K562 (cell line): ENCODE data around the gene STK24. TPM values are rescaled to one million over a fixed set of nuclear protein-coding genes. Genes with fewer than 3 reads are reported as not detected.

ENCODE experiments used
- ATAC-seq: fragments of 200-7000 bp; cut with Tn5 transposase; 3 replicates; pipeline ENCODE4 v1.9.1; 2020; ENCODE audit warnings: moderate library complexity
- BruUV-seq: library from RNA; stranded (reverse); fragments of 400-500 nt; replicated peaks from 2 replicates; lab custom pipeline; 2021; lab: Mats Ljungman, UMichigan
- CTCF ChIA-PET: fragments of 300-600 bp; formaldehyde crosslinking; extraction: SDS; loops from one replicate; lab custom pipeline; 2021; ENCODE audit warnings: low intra/inter-chr PET ratio; lab: Yijun Ruan, JAX
- POLR2A ChIA-PET: fragments of 300-600, 350-650 bp; sonication (Branson Sonifier 250); formaldehyde crosslinking; extraction: SDS; loops from one replicate; lab custom pipeline; 2021; ENCODE audit warnings: antibody characterized with exemption, inconsistent platforms; lab: Yijun Ruan, JAX
- DNase-seq, 4 experiments: peaks; one replicate each; pipeline versions ENCODE4 v3.0.0 to v3.0.0-alpha.2; 2011 to 2018; ENCODE audit warnings: low spot score in 3 of 4, mixed read lengths in 3 of 4; ENCODE audit errors: extremely low read depth in 1 of 4
- FAIRE-seq: peaks from 2 replicates; lab custom pipeline; 2011; peaks lifted over from hg19 to GRCh38; lab: Jason Lieb, UNC
- H2AFZ ChIP-seq: 2 replicates; pipeline ENCODE4 v1.6.0; 2011; ENCODE audit warnings: low read depth, low read length, control low read depth, inconsistent platforms
- H3K27ac ChIP-seq: fragments of 200-600 bp; 3 replicates; pipeline ENCODE4 v1.8.0; 2011; ENCODE audit warnings: low read depth, mild to moderate bottlenecking, control low read depth, inconsistent platforms, low read length, moderate library complexity, mixed read lengths; ENCODE audit errors: extremely low read depth
- H3K27me3 ChIP-seq, 2 experiments: fragments of 300-600 bp in 1 of 2; 2 replicates in 1 of 2; 3 replicates in 1 of 2; pipeline versions ENCODE4 v1.6.0 to v1.8.0; 2011; ENCODE audit warnings: inconsistent platforms in 2 of 2, low read length in 2 of 2, mild to moderate bottlenecking in 1 of 2, mixed read lengths in 1 of 2, moderate library complexity in 1 of 2; ENCODE audit not compliant: control insufficient read depth in 2 of 2, insufficient read depth in 2 of 2
- H3K36me3 ChIP-seq: fragments of 300-600 bp; 3 replicates; pipeline ENCODE4 v1.8.0; 2011; ENCODE audit warnings: mild to moderate bottlenecking, low read length, inconsistent platforms; ENCODE audit not compliant: control insufficient read depth, insufficient read depth
- H3K4me1 ChIP-seq, 2 experiments: fragments of 200-600 bp in 1 of 2; replicated peaks in 1 of 2; 2 replicates in 1 of 2; 3 replicates in 1 of 2; pipeline versions ENCODE4 v1.5.1 to v1.8.0; 2011; ENCODE audit warnings: inconsistent platforms in 2 of 2, low read length in 2 of 2, mild to moderate bottlenecking in 1 of 2, mixed read lengths in 1 of 2, moderate library complexity in 1 of 2; ENCODE audit not compliant: control insufficient read depth in 2 of 2, insufficient read depth in 2 of 2
- H3K4me2 ChIP-seq: 2 replicates; pipeline ENCODE4 v1.6.1; 2011; ENCODE audit warnings: low read length, control low read depth, inconsistent platforms, mixed read lengths; ENCODE audit not compliant: insufficient read depth
- H3K4me3 ChIP-seq: fragments of 200-600 bp; sonication (generic), shearing (Covaris generic); 2 replicates; pipeline ENCODE4 v1.5.1; 2016; ENCODE audit warnings: control low read depth, inconsistent platforms
- H3K79me2 ChIP-seq: fragments of 200-600 bp; 3 replicates; pipeline ENCODE4 v1.8.0; 2011; ENCODE audit warnings: low read length, inconsistent platforms; ENCODE audit not compliant: control insufficient read depth, insufficient read depth
- H3K9ac ChIP-seq, 2 experiments: 2 replicates each; pipeline versions ENCODE4 v1.6.0 to v1.6.1; 2011; ENCODE audit warnings: low read depth in 2 of 2, low read length in 2 of 2, control low read depth in 1 of 2, inconsistent platforms in 1 of 2, mild to moderate bottlenecking in 1 of 2, mixed read lengths in 1 of 2; ENCODE audit not compliant: insufficient read depth in 1 of 2
- H3K9me1 ChIP-seq: one replicate; pipeline ENCODE4 v1.6.0; 2011; ENCODE audit warnings: inconsistent platforms, mild to moderate bottlenecking, low read length, moderate library complexity; ENCODE audit not compliant: control insufficient read depth, insufficient read depth
- H3K9me3 ChIP-seq: replicated peaks from 2 replicates; pipeline ENCODE4 v1.5.1; 2011; ENCODE audit warnings: low read depth, low read length, inconsistent platforms; ENCODE audit not compliant: control insufficient read depth, insufficient read depth
- H4K20me1 ChIP-seq: replicated peaks from 2 replicates; pipeline ENCODE4 v1.6.1; 2011; ENCODE audit warnings: low read length, inconsistent platforms, mixed read lengths; ENCODE audit not compliant: control insufficient read depth, insufficient read depth
- BRF1 ChIP-seq: IDR thresholded peaks from 3 replicates; pipeline ENCODE4 v1.6.1; 2011; ENCODE audit warnings: borderline replicate concordance, mild to moderate bottlenecking; ENCODE audit not compliant: insufficient read length; ENCODE audit errors: extremely low read depth
- HDAC8 ChIP-seq: fragments of 450-650 bp; IDR thresholded peaks from 2 replicates; pipeline ENCODE4 v1.6.1; 2016; ENCODE audit warnings: mild to moderate bottlenecking, missing genetic modification characterization, moderate library complexity, missing compliant biosample characterization
- KAT2B ChIP-seq: IDR thresholded peaks from one replicate; pipeline ENCODE4 v1.6.1; 2012; ENCODE audit warnings: low read depth, mild to moderate bottlenecking, control low read depth, inconsistent platforms, low read length, moderate library complexity
- MEIS2 ChIP-seq: fragments of 450-650 bp; IDR thresholded peaks from 2 replicates; pipeline ENCODE4 v1.6.1; 2014; ENCODE audit warnings: mild to moderate bottlenecking; ENCODE audit not compliant: partially characterized antibody
- RBM34 ChIP-seq: fragments of 200-400 bp; formaldehyde crosslinking; IDR thresholded peaks from 2 replicates; pipeline ENCODE4 v1.6.1; 2018; ENCODE audit warnings: low read length, borderline replicate concordance; ENCODE audit not compliant: insufficient read depth
- RUNX1 ChIP-seq: sonication (generic); IDR thresholded peaks from 2 replicates; pipeline ENCODE4 v1.6.1; 2016; ENCODE audit warnings: antibody characterized with exemption, low read depth
- U2AF2 ChIP-seq: fragments of 200-400 bp; formaldehyde crosslinking; optimal IDR thresholded peaks from 2 replicates; pipeline ENCODE3; 2017; ENCODE audit warnings: low read depth, mild to moderate bottlenecking, low read length
- ZNF354B ChIP-seq: fragments of 250-450 bp; sonication (Bioruptor Pico); IDR thresholded peaks from 2 replicates; pipeline ENCODE4 v1.4.0; 2020
- WGBS: fragments of 100-300 bp; shearing (Covaris generic); methylation state at CpG from one replicate; pipeline ENCODE4 v1.1.6; 2016; ENCODE audit warnings: low coverage, mixed read lengths; ENCODE audit not compliant: insufficient coverage; ENCODE audit errors: missing lambda C conversion rate; 5-methylcytosine and 5-hydroxymethylcytosine counted together
- in situ Hi-C: fragments of 300-500 bp; cut with MboI; formaldehyde crosslinking; loops from 4 replicates; pipeline ENCODE4 v1.15.0; 2018; ENCODE audit warnings: inconsistent platforms, mixed read lengths
- intact Hi-C: fragments of 100-400 bp; cut with micrococcal nuclease; formaldehyde crosslinking; loops from 2 replicates; pipeline ENCODE4 v1.14.2; 2022
- polyA plus RNA-seq, 8 experiments: library from polyadenylated mRNA; depleted of rRNA in 4 of 8; stranded (reverse) in 5 of 8; unstranded in 3 of 8; fragments of >200 nt; fragmentation: Nextera tagmentation in 2 of 8; fragmentation: Illumina TruSeq in 1 of 8; extraction: Ambion mirVana in 2 of 8; extraction: Trizol in 1 of 8; gene quantifications; 2 replicates each; pipeline versions ENCODE4 v1.2.1 to v1.2.3, GENCODE V29; 2011 to 2014; ENCODE audit warnings: inconsistent platforms in 1 of 8, missing spikeins in 1 of 8
- total RNA-seq, 7 experiments: library from RNA; depleted of rRNA in 6 of 7; stranded (reverse); fragments of >200 nt in 6 of 7; fragmentation: Illumina TruSeq in 2 of 7; extraction: Trizol in 2 of 7; gene quantifications; 2 replicates each; pipeline versions ENCODE4 v1.2.1 to v1.2.3, GENCODE V29; 2011 to 2021; ENCODE audit warnings: low replicate concordance in 1 of 7
- TF ChIP-seq, protein P1 (sequence below): fragments of 250-450 bp; sonication (Bioruptor Pico); IDR thresholded peaks from 2 replicates; pipeline ENCODE4 v1.4.0; 2020; ENCODE audit warnings: mild to moderate bottlenecking, moderate library complexity, borderline replicate concordance
- TF ChIP-seq, protein P2 (sequence below): sonication (generic); formaldehyde crosslinking; IDR thresholded peaks from 2 replicates; pipeline ENCODE4 v1.9.0; 2022; ENCODE audit warnings: mild to moderate bottlenecking, missing genetic modification reagents

The STK24 gene
- total and polyA plus RNA-seq, 9 of the 15 experiments (the other 6 are each of a cell fraction or from before 2014, with no cell fraction given): 3.8 to 78.4 (median 28.2) TPM

DNA sequence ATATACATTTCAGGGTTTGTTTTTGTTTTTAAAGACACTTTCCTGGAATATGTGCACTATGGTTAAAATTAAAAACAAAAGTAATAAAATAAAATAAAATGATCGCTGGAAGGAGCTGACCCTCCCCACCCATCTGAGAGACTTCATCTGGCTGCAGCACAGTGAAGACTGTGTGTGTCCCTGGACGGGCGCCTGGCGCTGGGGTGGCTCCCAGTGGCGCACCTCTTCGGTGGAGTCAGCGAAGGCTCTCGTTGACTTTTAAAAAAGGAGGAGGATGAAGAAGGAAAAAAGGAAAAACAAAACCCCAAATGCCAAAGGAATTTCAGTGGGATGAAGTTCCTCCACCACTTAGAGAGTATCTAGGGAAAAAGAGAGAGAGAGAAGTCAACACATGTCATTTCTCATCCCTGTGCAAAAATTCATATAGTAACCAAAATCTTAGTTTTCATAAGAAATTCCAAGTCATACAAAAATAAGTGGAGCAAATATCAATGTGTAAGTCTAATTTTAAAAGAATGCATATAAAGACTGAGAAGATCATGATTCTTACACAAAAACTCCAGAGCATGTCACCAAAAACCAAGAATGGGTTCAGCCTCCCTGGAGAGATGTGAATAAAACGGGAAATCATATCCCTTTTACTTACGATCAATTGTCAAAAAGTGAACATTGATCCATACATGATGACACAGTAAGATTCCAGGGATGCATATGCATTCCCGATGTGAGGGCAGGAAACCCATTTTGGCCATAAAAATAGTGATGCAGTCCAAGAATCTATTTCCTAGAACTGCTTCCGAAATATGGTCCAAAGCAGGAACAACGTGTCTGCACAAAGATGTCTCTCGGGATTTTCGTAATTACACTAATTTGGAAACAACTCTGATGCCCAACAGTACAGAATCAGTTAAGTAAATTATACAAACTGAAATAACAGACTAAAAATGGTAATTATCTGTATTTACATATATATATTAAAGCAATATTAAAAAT, 123.8 kb downstream of the STK24 start:
- no peaks in the 10 kb centered on the region for H3K9me1 ChIP-seq
- no peak overlapping the region for H3K4me3 ChIP-seq
- no peaks in the 10 kb centered on the region for H3K9me3 ChIP-seq
- no peaks in the 10 kb centered on the region for H3K27me3 ChIP-seq
- DNase-seq (no peak), ATAC-seq (no peak), FAIRE-seq (no peak)
- no TSS peak for BruUV-seq
- H4K20me1 ChIP-seq: no peaks in the 10 kb centered on the region
- TF ChIP-seq MEIS2 (no peak), BRF1 (no peak), RUNX1 (no peak), KAT2B (no peak), RBM34 (no peak), HDAC8 (tag) (no peak), U2AF2 (no peak), ZNF354B (CRISPR knock-in tag) (no peak)
- TF ChIP-seq, protein P1, sequence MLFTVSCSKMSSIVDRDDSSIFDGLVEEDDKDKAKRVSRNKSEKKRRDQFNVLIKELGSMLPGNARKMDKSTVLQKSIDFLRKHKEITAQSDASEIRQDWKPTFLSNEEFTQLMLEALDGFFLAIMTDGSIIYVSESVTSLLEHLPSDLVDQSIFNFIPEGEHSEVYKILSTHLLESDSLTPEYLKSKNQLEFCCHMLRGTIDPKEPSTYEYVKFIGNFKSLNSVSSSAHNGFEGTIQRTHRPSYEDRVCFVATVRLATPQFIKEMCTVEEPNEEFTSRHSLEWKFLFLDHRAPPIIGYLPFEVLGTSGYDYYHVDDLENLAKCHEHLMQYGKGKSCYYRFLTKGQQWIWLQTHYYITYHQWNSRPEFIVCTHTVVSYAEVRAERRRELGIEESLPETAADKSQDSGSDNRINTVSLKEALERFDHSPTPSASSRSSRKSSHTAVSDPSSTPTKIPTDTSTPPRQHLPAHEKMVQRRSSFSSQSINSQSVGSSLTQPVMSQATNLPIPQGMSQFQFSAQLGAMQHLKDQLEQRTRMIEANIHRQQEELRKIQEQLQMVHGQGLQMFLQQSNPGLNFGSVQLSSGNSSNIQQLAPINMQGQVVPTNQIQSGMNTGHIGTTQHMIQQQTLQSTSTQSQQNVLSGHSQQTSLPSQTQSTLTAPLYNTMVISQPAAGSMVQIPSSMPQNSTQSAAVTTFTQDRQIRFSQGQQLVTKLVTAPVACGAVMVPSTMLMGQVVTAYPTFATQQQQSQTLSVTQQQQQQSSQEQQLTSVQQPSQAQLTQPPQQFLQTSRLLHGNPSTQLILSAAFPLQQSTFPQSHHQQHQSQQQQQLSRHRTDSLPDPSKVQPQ (CRISPR knock-in tag): no peak
- TF ChIP-seq, protein P2, sequence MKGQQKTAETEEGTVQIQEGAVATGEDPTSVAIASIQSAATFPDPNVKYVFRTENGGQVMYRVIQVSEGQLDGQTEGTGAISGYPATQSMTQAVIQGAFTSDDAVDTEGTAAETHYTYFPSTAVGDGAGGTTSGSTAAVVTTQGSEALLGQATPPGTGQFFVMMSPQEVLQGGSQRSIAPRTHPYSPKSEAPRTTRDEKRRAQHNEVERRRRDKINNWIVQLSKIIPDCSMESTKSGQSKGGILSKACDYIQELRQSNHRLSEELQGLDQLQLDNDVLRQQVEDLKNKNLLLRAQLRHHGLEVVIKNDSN (CRISPR knock-in tag): no peak
- H3K27ac ChIP-seq: no peak overlapping the region
- peaks cover 26% of the 10 kb centered on the region; the same call in 2 of the 3 replicates for H3K36me3 ChIP-seq
- ChIA-PET CTCF (no interaction called here), POLR2A (no interaction called here)
- H3K79me2 ChIP-seq: no peaks in the 10 kb centered on the region
- H3K4me2 ChIP-seq: no peak overlapping the region
- no peaks in the 10 kb centered on the region for H3K4me1 ChIP-seq
- WGBS: 86% methylated on average over 8 of the region's 15 CpGs
- no peak overlapping the region for H2AFZ ChIP-seq
- in situ Hi-C loops: no loop called here
- intact Hi-C loops: no loop called here
- H3K9ac ChIP-seq: no peak overlapping the region
